OCI-LY7 (cell line): ENCODE data around the gene RAB15.

ENCODE experiments used
- CTCF ChIP-seq: fragments of 200-600 bp; sonication (generic); conservative IDR thresholded peaks from 2 replicates; pipeline ENCODE4 v1.5.1; 2014; ENCODE audit warnings: mild to moderate bottlenecking, antibody characterized with exemption, low read length, moderate library complexity, mixed read lengths
- EZH2phosphoT487 ChIP-seq: fragments of 200-600 bp; sonication (generic); IDR thresholded peaks from 2 replicates; pipeline ENCODE4 v1.6.1; 2018; ENCODE audit warnings: low read depth, borderline replicate concordance, mild to moderate bottlenecking, mixed run types, antibody characterized with exemption, low read length, moderate library complexity, mixed read lengths

GRCh38 chr14:64926398-64926995 is 45.6 kb downstream of the RAB15 start:
- TF ChIP-seq CTCF (no peak), EZH2phosphoT487 (no peak)
